ENCODE data around the gene HSP90AB1. TPM values are rescaled to one million over a fixed set of nuclear protein-coding genes. Genes with fewer than 3 reads are reported as not detected.

Gene HSP90AB1
- total and polyA plus RNA-seq, 9 of the 15 experiments (the other 6 are each of a cell fraction or from before 2014, with no cell fraction given): 1,780 to 3,358 (median 2,262) TPM

- TF ChIP-seq ZNF592 (IDR thresholded peaks at IDR 0.05) (no peak), ZNF780A (CRISPR knock-in tag; IDR thresholded peaks at IDR 0.05) (peak; percentile 68; the same call in 1 of the 2 replicates), STAT5B (CRISPR knock-in tag; IDR thresholded peaks at IDR 0.05) (no peak), ZHX1 (conservative IDR thresholded peaks at IDR 0.05; ENCODE audit: low read length) (peak; percentile 88; the same call in 1 of the 2 replicates), ZNF184 (CRISPR knock-in tag; IDR thresholded peaks at IDR 0.05) (no peak), LARP7 (IDR thresholded peaks at IDR 0.05) (peak; percentile 97), CLOCK (CRISPR knock-in tag; IDR thresholded peaks at IDR 0.05; ENCODE audit: borderline replicate concordance) (no peak), PPARD (CRISPR knock-in tag; IDR thresholded peaks at IDR 0.05) (no peak), POLR3G (IDR thresholded peaks at IDR 0.05; ENCODE audit: extremely low read depth, insufficient read length, insufficient replicate concordance) (no peak), TAF9B (IDR thresholded peaks at IDR 0.05; ENCODE audit: partially characterized antibody) (peak; percentile 99), MECOM (CRISPR knock-in tag; IDR thresholded peaks at IDR 0.05) (no peak), PCBP2 (IDR thresholded peaks at IDR 0.05; ENCODE audit: low read depth, low read length, poor library complexity, severe bottlenecking) (no peak), POLR2AphosphoS2 (IDR thresholded peaks at IDR 0.05; ENCODE audit: low read length) (peak; percentile 93; the same call in 1 of the 2 replicates), ZKSCAN8 (CRISPR knock-in tag; IDR thresholded peaks at IDR 0.05) (0 out of 2 replicates have a peak, but pooled peaks have one; percentile 56), JUND (IDR thresholded peaks at IDR 0.05; ENCODE audit: borderline replicate concordance, low read depth, low read length) (peak; percentile 95), JUND (tag; IDR thresholded peaks at IDR 0.05; ENCODE audit: borderline replicate concordance, low read depth, low read length) (peak; percentile 91), GABPB1 (CRISPR knock-in tag; IDR thresholded peaks at IDR 0.05) (no peak)
Observed at GRCh38 chr6:44246663-44247337, at the start of gene HSP90AB1 (continued).

Measured in K562 (cell line).